Measurements from ENCODE around the gene ANKRD31. TPM values are rescaled to one million over a fixed set of nuclear protein-coding genes. Genes with fewer than 3 reads are reported as not detected.
A peak's percentile ranks its signal among the peaks of the same experiment; 100 is the strongest.

ANKRD31 gene
- total RNA-seq, 1 experiment from 2014 or later = 0.28 TPM

DNA sequence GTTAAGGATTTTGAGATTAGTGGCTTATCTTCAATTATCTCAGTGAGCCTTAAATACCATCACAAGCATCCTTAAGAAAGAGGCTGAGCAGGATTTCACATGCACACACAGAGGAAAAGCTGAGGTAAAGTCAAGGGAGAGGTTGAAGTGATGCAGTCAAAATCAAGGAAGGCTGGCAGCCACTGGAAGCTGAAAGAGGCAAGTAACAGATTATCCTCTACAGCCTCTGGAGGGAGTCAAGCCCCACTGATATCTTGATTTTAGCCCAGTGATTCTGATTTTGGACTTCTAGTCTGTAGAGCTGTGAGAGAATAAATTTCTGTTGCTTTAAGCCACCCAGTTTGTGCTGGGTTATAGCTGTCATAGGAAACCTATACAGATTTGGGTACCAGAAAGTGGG is 80.1 kb downstream of the ANKRD31 start:
- peaks cover 28% of the 10 kb centered on the region for H3K9me3 Mint-ChIP-seq (ENCODE audit: unreplicated experiment)
- H3K27me3 Mint-ChIP-seq (ENCODE audit: insufficient read depth, unreplicated experiment) = no peaks in the 10 kb centered on the region
- no peaks in the 10 kb centered on the region for H3K36me3 Mint-ChIP-seq (ENCODE audit: insufficient read depth, unreplicated experiment)
- peaks cover 14% of the 10 kb centered on the region for H3K4me1 Mint-ChIP-seq (ENCODE audit: insufficient read depth, unreplicated experiment)
- POLR2A ChIA-PET = interaction anchor here (0.8 kb wide), 1 partner anchor 180 kb away, joined by 4 read pairs; the partner anchor contains the start of gene HMGCR
- H3K27ac Mint-ChIP-seq (ENCODE audit: low read depth, unreplicated experiment) = no peak overlapping the region
- intact Hi-C loops (cut with micrococcal nuclease) = loop anchor here (5.0 kb wide), 1 partner anchor 111 kb away; no protein-coding TSS in a partner anchor
- peak; percentile 21 for DNase-seq (ENCODE audit: unreplicated experiment)
- TF ChIP-seq, protein P1, sequence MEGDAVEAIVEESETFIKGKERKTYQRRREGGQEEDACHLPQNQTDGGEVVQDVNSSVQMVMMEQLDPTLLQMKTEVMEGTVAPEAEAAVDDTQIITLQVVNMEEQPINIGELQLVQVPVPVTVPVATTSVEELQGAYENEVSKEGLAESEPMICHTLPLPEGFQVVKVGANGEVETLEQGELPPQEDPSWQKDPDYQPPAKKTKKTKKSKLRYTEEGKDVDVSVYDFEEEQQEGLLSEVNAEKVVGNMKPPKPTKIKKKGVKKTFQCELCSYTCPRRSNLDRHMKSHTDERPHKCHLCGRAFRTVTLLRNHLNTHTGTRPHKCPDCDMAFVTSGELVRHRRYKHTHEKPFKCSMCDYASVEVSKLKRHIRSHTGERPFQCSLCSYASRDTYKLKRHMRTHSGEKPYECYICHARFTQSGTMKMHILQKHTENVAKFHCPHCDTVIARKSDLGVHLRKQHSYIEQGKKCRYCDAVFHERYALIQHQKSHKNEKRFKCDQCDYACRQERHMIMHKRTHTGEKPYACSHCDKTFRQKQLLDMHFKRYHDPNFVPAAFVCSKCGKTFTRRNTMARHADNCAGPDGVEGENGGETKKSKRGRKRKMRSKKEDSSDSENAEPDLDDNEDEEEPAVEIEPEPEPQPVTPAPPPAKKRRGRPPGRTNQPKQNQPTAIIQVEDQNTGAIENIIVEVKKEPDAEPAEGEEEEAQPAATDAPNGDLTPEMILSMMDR (IDR thresholded peaks at IDR 0.05; ENCODE audit: unreplicated experiment) = no peak
- no peak overlapping the region for H3K4me3 Mint-ChIP-seq (ENCODE audit: unreplicated experiment)
- CTCF ChIA-PET = interaction anchor here (1.1 kb wide), 1 partner anchor 232 kb away, joined by 4 read pairs; no protein-coding TSS in a partner anchor
- BruUV-seq (replicated peaks) = no TSS peak

GRCh38 chr5:75152860-75153259 is 83.8 kb downstream of the ANKRD31 start:
- BruUV-seq (replicated peaks) = no TSS peak
- ChIA-PET CTCF (interaction anchor here (0.6 to 1.6 kb wide), 2 partner anchors 103 to 480 kb away, joined by 5 to 7 read pairs; no protein-coding TSS in a partner anchor), POLR2A (interaction anchor here (0.8 to 1.6 kb wide), 9 partner anchors 11 to 168 kb away, joined by 3 to 8 read pairs (median 5); partner anchors contain the start of gene GCNT4)
- peak overlapping the region; percentile 65 for H3K27ac Mint-ChIP-seq (ENCODE audit: low read depth, unreplicated experiment)
- H3K27me3 Mint-ChIP-seq (ENCODE audit: insufficient read depth, unreplicated experiment) = no peaks in the 10 kb centered on the region
- DNase-seq (ENCODE audit: unreplicated experiment) = peak; percentile 68
- TF ChIP-seq, protein P1 (IDR thresholded peaks at IDR 0.05; ENCODE audit: unreplicated experiment) = no peak
- H3K4me1 Mint-ChIP-seq (ENCODE audit: insufficient read depth, unreplicated experiment) = peaks cover 14% of the 10 kb centered on the region
- H3K4me3 Mint-ChIP-seq (ENCODE audit: unreplicated experiment) = peak overlapping the region; percentile 29
- intact Hi-C loops (cut with micrococcal nuclease) = loop anchor here (5.0 kb wide), 1 partner anchor 101 kb away; the partner anchor contains the start of gene GCNT4
- H3K36me3 Mint-ChIP-seq (ENCODE audit: insufficient read depth, unreplicated experiment) = no peaks in the 10 kb centered on the region
- H3K9me3 Mint-ChIP-seq (ENCODE audit: unreplicated experiment) = peaks cover 7% of the 10 kb centered on the region

DNA sequence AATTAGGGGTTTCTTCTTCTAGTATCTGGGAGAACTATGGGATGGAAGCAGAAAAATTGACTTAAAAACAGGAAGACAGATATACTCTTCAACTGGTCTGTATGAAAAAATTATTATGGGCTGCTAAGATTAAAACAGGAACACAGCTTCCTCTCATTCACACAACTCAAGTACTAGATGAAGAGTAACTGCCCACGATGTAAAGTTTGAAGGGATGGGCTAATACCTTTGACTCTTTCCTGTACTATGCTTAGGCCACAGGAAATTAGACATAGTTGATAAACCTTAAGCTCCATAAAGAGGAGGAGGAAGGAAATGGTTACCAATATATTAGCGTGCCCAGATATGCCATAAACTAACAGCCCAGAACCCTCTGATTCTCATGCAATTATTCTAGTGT is 88.6 kb downstream of the ANKRD31 start:
- Mint-ChIP-seq H3K9me3 (ENCODE audit: unreplicated experiment) (no peaks in the 10 kb centered on the region), H3K27ac (ENCODE audit: low read depth, unreplicated experiment) (no peak overlapping the region), H3K4me1 (ENCODE audit: insufficient read depth, unreplicated experiment) (peaks cover 8% of the 10 kb centered on the region), H3K36me3 (ENCODE audit: insufficient read depth, unreplicated experiment) (no peaks in the 10 kb centered on the region), H3K27me3 (ENCODE audit: insufficient read depth, unreplicated experiment) (no peaks in the 10 kb centered on the region), H3K4me3 (ENCODE audit: unreplicated experiment) (no peak overlapping the region)
- no TSS peak for BruUV-seq (replicated peaks)
- ChIA-PET CTCF (interaction anchor here (1.2 kb wide), 1 partner anchor 94 kb away, joined by 3 read pairs; no protein-coding TSS in a partner anchor), POLR2A (interaction anchor here (1.4 kb wide), 1 partner anchor 21 kb away, joined by 3 read pairs; no protein-coding TSS in a partner anchor)
- TF ChIP-seq, protein P1 (IDR thresholded peaks at IDR 0.05; ENCODE audit: unreplicated experiment) = no peak
- intact Hi-C loops (cut with micrococcal nuclease) = no loop called here
- DNase-seq (ENCODE audit: unreplicated experiment) = no peak

GRCh38 chr5:75142566-75143136 is 94.0 kb downstream of the ANKRD31 start:
- Mint-ChIP-seq H3K36me3 (ENCODE audit: insufficient read depth, unreplicated experiment) (no peaks in the 10 kb centered on the region), H3K4me1 (ENCODE audit: insufficient read depth, unreplicated experiment) (no peaks in the 10 kb centered on the region), H3K4me3 (ENCODE audit: unreplicated experiment) (no peak overlapping the region), H3K9me3 (ENCODE audit: unreplicated experiment) (no peaks in the 10 kb centered on the region), H3K27ac (ENCODE audit: low read depth, unreplicated experiment) (no peak overlapping the region), H3K27me3 (ENCODE audit: insufficient read depth, unreplicated experiment) (no peaks in the 10 kb centered on the region)
- TF ChIP-seq, protein P1 (IDR thresholded peaks at IDR 0.05; ENCODE audit: unreplicated experiment) = no peak
- intact Hi-C loops (cut with micrococcal nuclease) = no loop called here
- no TSS peak for BruUV-seq (replicated peaks)
- CTCF ChIA-PET = interaction anchor here (0.7 to 1.1 kb wide), 2 partner anchors 57 to 91 kb away, joined by 3 read pairs; no protein-coding TSS in a partner anchor
- POLR2A ChIA-PET = interaction anchor here (0.8 to 1.6 kb wide), 3 partner anchors 10 to 31 kb away, joined by 3 to 5 read pairs (median 4); no protein-coding TSS in a partner anchor
- no peak for DNase-seq (ENCODE audit: unreplicated experiment)
